H54 (cell line): ENCODE measurements around the gene USH1G.
"Not testable (repeated sequence)": the region's sequence is repeated elsewhere in the genome, so short reads cannot be mapped to it uniquely, and the experiment has no call there.

Experiments used
- DNase-seq: peaks from one replicate; pipeline ENCODE4 v3.0.0; 2011; ENCODE audit warnings: low spot score, mixed read lengths; ENCODE audit not compliant: insufficient read length
- FAIRE-seq: peaks from 3 replicates; lab custom pipeline; 2011; peaks lifted over from hg19 to GRCh38; lab: Jason Lieb, UNC
- POLR2A ChIP-seq: IDR thresholded peaks from 2 replicates; pipeline ENCODE4 v1.6.1; 2011; ENCODE audit warnings: low read depth, mild to moderate bottlenecking, low read length

USH1G gene

GRCh38 chr17:74917430-74917829 is 5.6 kb downstream of the USH1G start:
- no peak for FAIRE-seq
- DNase-seq, result no peak
- no peak for TF ChIP-seq POLR2A

DNA sequence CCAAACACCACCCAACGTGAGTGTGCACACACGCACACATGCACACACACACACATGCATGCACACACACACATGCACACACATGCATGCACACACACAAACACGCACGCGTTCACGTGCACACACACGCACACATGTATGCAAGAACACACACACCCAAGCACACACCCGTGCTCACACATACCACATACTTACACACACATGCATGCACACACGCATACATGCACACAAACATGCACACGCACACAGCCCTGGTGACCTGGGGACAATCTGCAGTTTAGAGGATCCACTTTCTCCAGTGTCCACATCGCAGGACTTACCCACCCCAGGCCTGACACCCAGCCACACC is 6.2 kb downstream of the USH1G start:
- no peak for DNase-seq
- no peak for FAIRE-seq
- no peak for TF ChIP-seq POLR2A

DNA sequence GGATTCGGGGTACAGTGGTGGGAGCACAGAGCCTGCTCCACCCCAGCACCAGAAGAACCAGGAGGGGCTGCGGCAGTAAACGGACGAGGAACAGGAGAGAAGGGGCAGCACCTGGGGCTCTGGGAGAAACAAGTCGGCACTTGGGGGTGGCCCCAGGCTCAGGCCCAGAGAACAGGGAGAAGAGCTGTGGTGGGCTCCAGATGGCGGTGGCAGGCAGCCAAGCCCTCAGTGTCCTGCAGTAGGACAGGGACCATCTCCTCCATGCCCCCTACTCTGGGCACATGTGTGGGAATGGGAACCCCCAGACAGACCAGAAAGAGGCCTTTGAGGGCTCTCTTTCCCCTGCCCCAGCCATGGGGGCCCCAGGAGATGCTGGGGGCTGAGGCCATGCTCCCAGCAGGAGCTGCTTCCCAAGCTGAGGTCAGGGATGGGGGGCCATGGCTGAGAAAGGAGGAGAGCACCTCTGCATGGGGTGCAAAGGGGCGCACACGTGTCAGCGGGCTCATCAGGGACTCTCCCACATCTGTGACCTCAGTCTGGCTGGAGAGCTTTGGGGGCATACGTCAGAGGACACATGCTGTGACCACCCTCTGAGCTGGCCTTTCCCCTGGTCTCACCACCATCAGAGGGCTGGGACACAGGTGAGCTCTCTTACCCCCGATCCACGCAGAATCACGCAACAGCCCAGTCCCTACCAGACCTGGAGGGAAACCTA is 6.8 kb downstream of the USH1G start:
- DNase-seq, result no peak
- TF ChIP-seq POLR2A, result no peak
- no peak for FAIRE-seq

DNA sequence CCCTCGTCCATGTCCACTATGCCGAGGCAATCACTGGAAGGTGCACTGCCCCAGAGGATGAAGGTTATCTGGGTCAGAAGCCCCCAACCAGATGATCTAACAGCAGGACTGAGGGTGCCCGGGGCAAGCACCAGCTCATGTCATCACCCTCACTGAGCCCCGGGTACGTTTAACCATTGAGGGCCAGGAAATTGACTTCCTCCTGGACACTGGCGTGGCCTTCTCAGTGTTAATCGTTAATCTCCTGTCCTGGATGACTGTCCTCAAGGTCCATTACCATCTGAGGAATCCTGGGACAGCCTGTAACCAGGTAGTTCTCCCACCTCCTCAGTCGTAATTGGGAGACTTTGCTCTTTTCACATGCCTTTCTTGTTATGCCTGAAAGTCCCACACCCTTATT is 11.6 kb downstream of the USH1G start:
- FAIRE-seq, DNase-seq: not testable (repeated sequence)

GRCh38 chr17:74909097-74909496 is 14.0 kb downstream of the USH1G start:
- not testable (repeated sequence) for FAIRE-seq, DNase-seq

GRCh38 chr17:74907012-74907411 is 16.0 kb downstream of the USH1G start:
- no peak for TF ChIP-seq POLR2A
- FAIRE-seq, result no peak
- DNase-seq, result no peak

DNA sequence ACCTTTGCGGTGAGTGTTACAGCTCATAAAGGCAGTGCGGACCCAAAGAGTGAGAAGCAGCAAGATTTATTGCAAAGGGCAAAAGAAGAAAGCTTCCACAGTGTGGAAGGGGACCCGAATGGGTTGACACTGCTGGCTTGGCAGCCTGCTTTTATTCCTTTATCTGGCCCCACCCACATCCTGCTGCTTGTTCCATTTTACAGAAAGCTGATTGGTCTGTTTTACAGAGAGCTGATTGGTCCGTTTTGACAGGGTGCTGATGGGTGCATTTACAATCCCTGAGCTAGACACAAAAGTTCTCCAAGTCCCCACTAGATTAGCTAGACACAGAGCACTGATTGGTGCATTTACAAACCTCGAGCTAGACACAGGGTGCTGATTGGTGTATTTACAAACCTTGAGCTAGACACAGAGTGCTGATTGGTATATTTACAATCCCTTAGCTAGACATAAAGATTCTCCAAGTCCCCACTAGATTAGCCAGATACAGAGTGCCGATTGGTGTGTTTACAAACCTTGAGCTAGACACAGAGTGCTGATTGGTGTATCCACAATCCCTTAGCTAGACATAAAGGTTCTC is 16.8 kb downstream of the USH1G start:
- FAIRE-seq, DNase-seq: not testable (repeated sequence)

- TF ChIP-seq POLR2A, result no peak
- FAIRE-seq (no peak), DNase-seq (no peak)
These were observed 18.2 kb downstream of the USH1G start for GRCh38 chr17:74904687-74905409.

DNA sequence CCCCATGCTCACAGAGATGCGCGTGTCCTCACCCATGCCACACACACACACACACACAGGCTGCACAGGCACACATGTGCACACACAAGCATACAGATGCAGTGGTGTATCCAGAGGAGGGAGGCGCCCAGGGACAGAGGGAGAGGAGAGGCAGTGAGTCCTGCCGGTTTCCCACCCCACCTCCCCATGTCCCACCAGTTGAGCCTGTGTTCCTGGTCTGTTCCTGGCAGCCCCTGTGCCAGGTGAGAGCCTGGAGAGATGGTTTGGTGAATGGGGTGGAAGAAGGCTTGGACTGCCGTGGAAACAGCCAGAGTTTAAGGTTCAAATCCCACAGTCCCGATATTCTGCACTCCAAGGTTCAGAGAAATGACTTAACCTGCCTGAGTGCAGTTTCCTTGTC is 19.4 kb downstream of the USH1G start:
- no peak for TF ChIP-seq POLR2A
- DNase-seq (no peak), FAIRE-seq (no peak)

GRCh38 chr17:74903034-74903433 is 20.0 kb downstream of the USH1G start:
- DNase-seq (no peak), FAIRE-seq (no peak)
- TF ChIP-seq POLR2A, result no peak

DNA sequence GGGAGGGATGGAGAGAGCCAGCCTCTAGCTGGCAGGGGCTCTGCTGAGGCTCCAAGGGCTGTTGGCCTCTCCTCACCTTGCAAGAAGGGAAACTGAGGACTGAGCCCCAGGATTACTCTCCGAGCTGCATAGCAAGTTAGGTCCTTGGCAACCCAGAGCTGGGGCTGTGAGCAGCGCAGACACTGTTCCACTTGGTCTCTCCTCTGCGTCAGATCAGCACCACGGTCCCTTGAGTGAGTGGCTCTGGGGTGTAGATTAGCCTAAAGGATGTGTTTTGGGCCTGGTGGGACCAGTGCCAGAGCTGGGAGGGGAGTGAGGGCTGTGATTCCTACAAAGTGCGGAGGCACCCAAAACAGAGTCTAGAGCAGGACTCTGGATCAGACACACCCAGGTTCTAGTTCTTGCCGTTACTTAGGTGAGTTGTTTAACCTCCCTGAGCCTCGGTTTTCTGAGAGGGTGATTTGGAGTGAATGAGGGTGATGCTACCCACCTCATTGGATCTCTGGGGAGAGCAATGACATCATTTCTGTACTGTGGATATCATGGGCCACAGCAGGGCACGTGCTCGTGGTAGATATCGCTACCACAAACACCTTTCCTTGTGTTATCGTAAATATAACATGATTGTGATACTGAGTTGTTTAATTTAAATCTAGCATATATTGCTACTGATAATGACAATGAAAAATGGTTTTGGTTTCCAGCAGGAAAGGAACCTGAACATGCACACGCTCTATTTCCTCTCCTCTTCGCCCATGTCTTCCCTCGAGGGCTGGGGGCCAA is 21.5 kb downstream of the USH1G start:
- TF ChIP-seq POLR2A, result no peak
- no peak for FAIRE-seq

GRCh38 chr17:74900208-74900607 is 22.8 kb downstream of the USH1G start:
- no peak for TF ChIP-seq POLR2A
- DNase-seq, result no peak
- FAIRE-seq, result no peak

More for the DNA sequence above, 21.5 kb downstream of the USH1G start:
- DNase-seq, result no peak

- FAIRE-seq (no peak), DNase-seq (no peak)
- no peak for TF ChIP-seq POLR2A
These were observed 24.6 kb downstream of the USH1G start for GRCh38 chr17:74898376-74898946.

DNA sequence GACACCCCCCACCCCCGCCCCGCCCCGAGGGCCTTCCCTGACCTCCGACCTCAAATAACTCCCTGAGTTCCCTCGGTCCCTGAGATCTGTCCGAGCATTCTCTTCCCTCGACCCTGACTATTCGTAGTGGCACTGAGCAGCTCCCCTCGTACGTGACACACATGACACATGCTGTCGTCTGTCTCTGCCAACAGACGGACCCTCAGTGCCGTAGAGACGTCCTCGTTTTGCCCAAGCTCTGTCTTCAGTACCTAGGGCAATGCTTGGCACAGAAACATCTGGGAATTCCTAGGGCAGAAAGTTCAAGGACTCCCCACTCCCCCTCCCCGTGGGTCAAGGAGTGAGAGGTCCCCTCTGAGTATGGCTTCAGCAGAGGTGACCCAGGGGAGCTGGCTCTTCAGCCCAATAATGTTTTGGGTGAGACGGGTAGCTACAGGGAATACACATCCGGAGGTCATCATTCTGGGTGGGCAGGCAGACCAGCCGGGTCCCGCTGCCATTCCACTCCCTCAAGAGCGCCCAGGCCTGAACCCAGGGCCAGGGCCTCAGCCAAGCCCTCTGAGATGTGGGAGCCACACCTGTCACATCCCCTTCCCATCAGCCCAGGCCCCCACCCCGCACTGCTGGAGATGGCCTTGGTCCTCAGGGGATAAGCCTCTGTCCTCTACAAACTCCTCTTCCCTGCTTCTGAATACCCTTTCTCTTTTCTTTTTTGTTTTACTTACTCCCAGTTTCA is 29.0 kb downstream of the USH1G start:
- FAIRE-seq, result no peak
- no peak for DNase-seq
- TF ChIP-seq POLR2A, result no peak
